Measurements from ENCODE around the gene CASK. TPM values are rescaled to one million over a fixed set of nuclear protein-coding genes. Genes with fewer than 3 reads are reported as not detected.

Gene CASK
- total RNA-seq, 4 donors from 2014 or later, result 33.1 to 41.6 (median 36.4) TPM

- Histone ChIP-seq H3K4me3 (replicated peaks in 1 of 3) (no peak overlapping the region), H3K36me3 (no peaks in the 10 kb centered on the region), H3K4me1 (peaks cover 0 to 7% of the 10 kb centered on the region in 2 donors), H3K27ac (peak overlapping the region; percentile 18 to 53 (median 40)), H3K27me3 (no peaks in the 10 kb centered on the region), H3K9me3 (no peaks in the 10 kb centered on the region)
- DNase-seq, result peak; percentile 4 to 15
- intact Hi-C loops (cut with DNase I), result no loop called here
- 67 to 78% methylated on average over 1 of the region's 1 CpG for WGBS, 2 donors
- TF ChIP-seq CTCF (IDR thresholded peaks at IDR 0.05) (no peak), POLR2A (IDR thresholded peaks at IDR 0.05) (no peak)
These were observed 323.8 kb downstream of the CASK start for GRCh38 chrX:41599507-41599906.

GRCh38 chrX:41596596-41596995, 326.8 kb downstream of the CASK start:
- H3K27me3 ChIP-seq, result no peaks in the 10 kb centered on the region
- no peak for DNase-seq
- no peak overlapping the region for H3K27ac ChIP-seq
- peaks cover 2 to 7% of the 10 kb centered on the region in 2 donors for H3K4me1 ChIP-seq
- WGBS, 2 donors, result 88 to 92% methylated on average over 3 of the region's 3 CpGs
- TF ChIP-seq POLR2A (IDR thresholded peaks at IDR 0.05), result no peak
- no peak for TF ChIP-seq CTCF (IDR thresholded peaks at IDR 0.05)
- intact Hi-C loops (cut with DNase I), result no loop called here
- H3K36me3 ChIP-seq, result no peaks in the 10 kb centered on the region
- H3K9me3 ChIP-seq, result no peaks in the 10 kb centered on the region
- H3K4me3 ChIP-seq (replicated peaks in 1 of 3), result no peak overlapping the region

GRCh38 chrX:41594634-41595033, 328.7 kb downstream of the CASK start:
- WGBS, 2 donors, result 83 to 88% methylated on average over 6 to 7 of the region's 7 CpGs
- Histone ChIP-seq H3K4me1 (peaks cover 4 to 7% of the 10 kb centered on the region in 2 donors), H3K27ac (no peak overlapping the region), H3K9me3 (no peaks in the 10 kb centered on the region), H3K27me3 (no peaks in the 10 kb centered on the region), H3K4me3 (replicated peaks in 1 of 3) (no peak overlapping the region), H3K36me3 (no peaks in the 10 kb centered on the region)
- no peak for DNase-seq
- TF ChIP-seq CTCF (IDR thresholded peaks at IDR 0.05) (no peak), POLR2A (IDR thresholded peaks at IDR 0.05) (no peak)
- intact Hi-C loops (cut with DNase I), result no loop called here

- 30 to 45% methylated on average over 4 of the region's 4 CpGs for WGBS, 2 donors
- Histone ChIP-seq H3K4me1 (peaks cover 0 to 4% of the 10 kb centered on the region in 2 donors), H3K36me3 (no peaks in the 10 kb centered on the region), H3K27ac (no peak overlapping the region), H3K4me3 (replicated peaks in 1 of 3) (no peak overlapping the region), H3K9me3 (no peaks in the 10 kb centered on the region), H3K27me3 (no peaks in the 10 kb centered on the region)
- DNase-seq, result peak; percentile 59 to 60
- intact Hi-C loops (cut with DNase I), result no loop called here
- TF ChIP-seq POLR2A (IDR thresholded peaks at IDR 0.05), result no peak
- TF ChIP-seq CTCF (IDR thresholded peaks at IDR 0.05), result no peak
These were observed 331.4 kb downstream of the CASK start for GRCh38 chrX:41591906-41592305.

GRCh38 chrX:41590641-41591040, 332.7 kb downstream of the CASK start:
- intact Hi-C loops (cut with DNase I), result no loop called here
- no peak for DNase-seq
- H3K36me3 ChIP-seq, result no peaks in the 10 kb centered on the region
- WGBS, 2 donors, result 91 to 96% methylated on average over 3 of the region's 3 CpGs
- H3K4me1 ChIP-seq, result peaks cover 0 to 4% of the 10 kb centered on the region in 2 donors
- H3K9me3 ChIP-seq, result no peaks in the 10 kb centered on the region
- TF ChIP-seq CTCF (IDR thresholded peaks at IDR 0.05), result no peak
- TF ChIP-seq POLR2A (IDR thresholded peaks at IDR 0.05), result no peak
- no peaks in the 10 kb centered on the region for H3K27me3 ChIP-seq
- no peak overlapping the region for H3K4me3 ChIP-seq (replicated peaks in 1 of 3)
- no peak overlapping the region for H3K27ac ChIP-seq

Data from thyroid gland (tissue), 4 donors.